Fibroblast of skin of back (primary cell): ENCODE data around the gene HNMT.
"Not testable (repeated sequence)": the region's sequence is repeated elsewhere in the genome, so short reads cannot be mapped to it uniquely, and the experiment has no call there.

Experiments
- DNase-seq: peaks from one replicate; pipeline ENCODE4 v3.0.0-alpha.2; 2013

HNMT gene

DNA sequence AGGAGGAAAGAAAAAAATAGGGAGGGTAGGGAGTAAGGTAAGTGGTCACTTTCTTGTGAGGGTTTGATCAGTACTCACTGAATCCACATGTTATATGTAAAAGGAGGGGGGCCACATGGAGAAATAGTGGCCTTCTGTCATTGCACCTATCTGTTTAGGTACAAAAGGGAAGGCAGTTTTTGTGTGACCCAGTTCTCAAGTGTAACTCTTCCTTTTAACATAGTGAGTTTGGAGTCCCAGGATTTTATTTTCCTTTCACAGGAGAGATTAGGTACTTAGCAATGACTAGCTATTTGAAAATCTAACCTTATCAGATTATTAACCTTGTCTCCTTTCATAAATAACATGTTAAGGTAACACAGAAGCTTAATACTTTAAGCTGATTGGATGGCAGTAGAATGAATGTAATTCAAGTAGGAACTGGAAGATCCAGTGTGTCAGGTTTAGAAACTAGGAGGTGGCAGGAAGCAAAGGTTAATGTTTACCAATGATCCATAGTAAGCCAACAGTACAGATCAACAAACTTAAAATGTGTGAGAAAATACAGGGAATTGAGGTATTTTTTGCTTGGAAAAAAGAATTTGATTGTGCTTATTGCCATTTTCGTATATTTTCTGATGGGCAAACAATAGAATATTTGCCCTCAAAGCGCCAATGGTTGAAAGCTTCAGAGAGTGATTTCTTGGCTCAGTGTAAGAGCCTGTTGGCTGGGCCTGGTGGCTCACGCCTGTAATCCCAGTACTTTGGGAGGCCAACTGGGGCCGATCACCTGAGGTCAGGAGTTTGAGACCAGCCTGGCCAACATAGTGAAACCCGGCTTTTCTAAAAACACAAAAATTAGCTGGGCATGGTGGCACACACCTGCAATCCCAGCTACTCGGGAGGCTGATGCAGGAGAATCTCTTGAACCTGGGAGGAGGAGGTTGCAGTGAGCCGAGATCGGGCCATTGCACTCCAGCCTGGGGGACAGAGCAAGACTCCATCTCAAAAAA is 11.3 kb downstream of the HNMT start:
- no peak for DNase-seq

DNA sequence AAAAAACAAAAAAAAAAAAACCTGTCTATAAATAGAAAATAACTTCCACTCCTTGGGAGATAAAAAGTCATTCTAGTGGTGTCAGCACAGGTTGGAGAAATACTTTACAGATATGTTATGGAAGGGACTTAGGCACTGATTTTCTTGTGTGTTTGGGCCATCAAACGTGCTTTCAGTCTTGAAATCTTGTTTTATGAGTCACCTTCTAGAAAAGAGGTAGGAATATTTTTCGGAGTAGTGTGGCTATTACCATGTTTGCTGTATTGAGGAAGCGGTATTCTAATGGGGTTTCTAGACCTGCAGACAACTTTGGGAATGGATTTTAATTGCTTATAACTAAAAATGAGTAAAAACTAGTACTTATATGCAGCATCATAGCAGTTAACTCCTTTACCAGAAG is 12.0 kb downstream of the HNMT start:
- DNase-seq, result no peak

GRCh38 chr2:137977790-137978189 is 13.5 kb downstream of the HNMT start:
- no peak for DNase-seq

DNA sequence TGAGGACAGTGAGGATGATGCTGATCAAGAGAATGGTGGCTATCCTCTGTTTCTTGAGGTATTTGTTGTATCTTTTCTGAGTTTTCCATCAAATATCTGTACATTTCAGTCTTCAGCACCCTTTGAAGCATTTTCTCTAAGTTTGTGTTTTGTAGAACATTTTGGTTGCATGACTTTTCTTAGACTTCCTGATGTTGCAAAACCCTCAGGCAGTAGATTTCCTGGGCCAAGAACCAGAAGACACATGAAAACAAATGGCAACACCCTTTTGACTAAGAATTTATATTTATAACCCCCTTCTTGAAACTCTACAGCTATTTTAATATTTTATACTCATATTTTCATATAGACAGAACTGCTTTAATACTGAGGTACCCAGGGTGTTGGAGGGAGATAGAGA is 16.2 kb downstream of the HNMT start:
- no peak for DNase-seq

GRCh38 chr2:137981112-137981656 is 16.9 kb downstream of the HNMT start:
- no peak for DNase-seq

DNA sequence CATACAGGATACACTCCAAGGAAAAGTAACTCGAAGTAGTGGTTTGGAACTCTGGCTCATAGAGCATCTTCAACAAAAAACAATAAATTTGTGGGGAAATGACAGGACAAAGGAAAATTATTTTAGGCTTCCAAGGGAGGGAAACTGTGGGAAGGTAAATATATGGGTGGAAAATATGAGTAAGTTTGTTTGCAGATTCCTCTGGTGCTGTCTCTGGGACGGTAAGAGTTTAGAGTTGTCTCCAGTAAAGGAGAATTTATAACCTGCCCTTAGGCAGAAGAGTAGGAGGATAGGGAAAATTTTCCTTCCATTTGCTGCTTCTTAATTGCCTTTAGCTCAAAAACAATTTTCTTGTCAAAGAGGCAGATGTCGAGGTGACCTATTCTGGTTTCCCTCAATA is 19.3 kb downstream of the HNMT start:
- DNase-seq, result no peak

DNA sequence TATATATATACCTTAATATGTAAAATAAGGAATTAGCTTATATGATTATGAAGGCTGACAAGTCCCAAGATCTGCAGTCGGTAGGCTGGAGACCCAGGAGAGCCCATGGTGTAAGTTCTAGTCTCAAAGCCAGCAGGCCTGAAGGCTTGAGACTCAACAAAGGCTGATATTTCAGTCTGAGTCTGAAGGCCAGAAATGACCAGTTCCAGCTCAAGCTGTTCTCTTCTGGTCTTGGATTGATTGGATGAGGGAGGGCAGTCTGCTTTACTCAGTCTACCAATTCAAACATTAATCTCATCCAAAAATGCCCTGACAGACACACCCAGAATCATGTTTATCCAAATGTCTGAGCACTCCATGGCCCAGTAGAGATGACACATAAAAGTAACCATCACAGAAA is 22.0 kb downstream of the HNMT start:
- DNase-seq, result no peak

- no peak for DNase-seq
These were observed 22.7 kb downstream of the HNMT start for GRCh38 chr2:137987011-137987410.

- no peak for DNase-seq
These were observed 26.8 kb downstream of the HNMT start for GRCh38 chr2:137991078-137991477.

- no peak for DNase-seq
These were observed 27.9 kb downstream of the HNMT start for GRCh38 chr2:137992039-137992646.

DNA sequence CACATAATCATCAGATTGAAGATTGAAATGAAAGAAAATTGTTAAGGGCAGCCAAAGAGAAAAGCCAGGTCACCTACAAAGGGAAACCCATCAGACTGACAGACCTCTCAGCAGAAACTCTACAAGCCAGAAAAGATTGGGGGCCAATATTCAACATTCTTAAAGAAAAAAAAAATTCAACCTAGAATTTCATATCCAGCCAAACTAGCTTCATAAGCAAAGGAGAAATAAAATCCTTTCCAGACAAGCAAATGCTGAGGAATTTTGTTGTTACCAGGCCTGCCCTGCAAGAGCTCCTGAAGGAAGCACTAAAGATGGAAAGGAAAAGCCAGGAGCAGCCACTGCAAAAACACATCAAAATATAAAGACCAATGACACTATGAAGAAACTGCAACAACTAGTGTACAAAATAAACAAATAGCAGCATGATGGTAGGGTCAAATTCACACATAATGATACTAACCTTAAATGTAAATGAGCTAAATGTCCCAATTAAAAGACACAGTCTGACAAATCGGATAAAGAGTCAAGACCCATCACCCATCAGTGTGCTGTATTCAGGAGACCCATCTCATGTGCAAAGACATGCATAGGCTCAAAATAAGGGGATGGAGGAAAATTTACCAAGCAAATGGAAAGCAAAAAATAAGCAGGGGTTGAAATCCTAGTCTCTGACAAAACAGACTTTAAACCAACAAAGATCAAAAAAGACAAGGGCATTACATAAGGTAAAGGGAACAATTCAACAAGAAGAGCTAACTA is 29.6 kb downstream of the HNMT start:
- DNase-seq, result not testable (repeated sequence)

DNA sequence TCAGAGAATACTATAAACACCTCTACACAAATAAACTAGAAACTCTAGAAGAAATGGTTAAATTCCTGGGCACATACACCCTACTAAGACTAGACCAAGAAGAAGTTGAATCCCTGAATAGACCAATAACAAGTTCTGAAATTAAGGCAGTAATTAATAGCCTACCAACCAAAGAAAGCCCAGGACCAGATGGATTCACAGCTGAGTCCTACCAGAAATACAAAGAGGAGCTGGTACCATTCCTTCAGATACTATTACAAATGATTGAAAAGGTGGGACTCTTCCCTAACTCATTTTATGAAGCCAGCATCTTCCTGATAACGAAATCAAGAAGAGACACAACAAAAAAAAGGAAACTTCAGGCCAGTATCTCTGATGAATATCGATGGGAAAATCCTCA is 31.1 kb downstream of the HNMT start:
- not testable (repeated sequence) for DNase-seq

DNA sequence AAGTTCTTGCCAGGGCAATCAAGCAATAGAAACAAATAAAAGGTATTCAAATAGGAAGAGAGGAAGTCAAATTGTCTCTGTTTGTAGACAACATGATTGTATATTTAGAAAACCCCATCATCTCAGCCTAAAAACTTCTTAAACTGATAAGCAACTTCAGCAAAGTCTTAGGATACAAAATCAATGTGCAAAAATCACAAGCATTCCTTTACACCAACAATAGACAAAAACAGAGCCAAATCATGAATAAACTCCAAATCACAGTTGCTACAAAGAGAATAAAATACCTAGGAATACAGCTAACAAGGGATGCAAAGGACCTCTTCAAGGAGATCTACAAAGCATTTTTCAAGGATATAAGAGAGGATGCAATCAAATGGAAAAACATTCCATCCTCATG is 31.9 kb downstream of the HNMT start:
- DNase-seq, result not testable (repeated sequence)

GRCh38 chr2:137997733-137998132 is 33.5 kb downstream of the HNMT start:
- DNase-seq, result no peak

GRCh38 chr2:137998503-137998902 is 34.2 kb downstream of the HNMT start:
- no peak for DNase-seq

GRCh38 chr2:137999273-137999672 is 35.0 kb downstream of the HNMT start:
- DNase-seq, result no peak

GRCh38 chr2:138000009-138000408 is 35.7 kb downstream of the HNMT start:
- DNase-seq, result no peak

DNA sequence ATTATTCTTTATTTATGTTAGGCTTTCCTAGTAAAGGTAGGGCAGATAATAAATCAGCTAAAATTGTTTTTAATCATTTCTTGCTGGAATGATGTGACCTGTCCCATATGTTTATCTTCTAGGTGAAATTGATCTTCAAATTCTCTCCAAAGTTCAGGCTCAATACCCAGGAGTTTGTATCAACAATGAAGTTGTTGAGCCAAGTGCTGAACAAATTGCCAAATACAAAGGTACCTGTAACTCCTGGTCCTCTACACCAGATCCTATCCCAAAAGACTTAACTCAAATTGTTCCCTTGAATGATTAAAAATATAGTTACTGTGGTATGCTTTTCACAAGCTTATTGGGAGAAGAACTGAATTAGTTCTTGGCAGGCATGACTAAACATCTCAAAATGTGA is 36.5 kb downstream of the HNMT start:
- DNase-seq, result no peak

DNA sequence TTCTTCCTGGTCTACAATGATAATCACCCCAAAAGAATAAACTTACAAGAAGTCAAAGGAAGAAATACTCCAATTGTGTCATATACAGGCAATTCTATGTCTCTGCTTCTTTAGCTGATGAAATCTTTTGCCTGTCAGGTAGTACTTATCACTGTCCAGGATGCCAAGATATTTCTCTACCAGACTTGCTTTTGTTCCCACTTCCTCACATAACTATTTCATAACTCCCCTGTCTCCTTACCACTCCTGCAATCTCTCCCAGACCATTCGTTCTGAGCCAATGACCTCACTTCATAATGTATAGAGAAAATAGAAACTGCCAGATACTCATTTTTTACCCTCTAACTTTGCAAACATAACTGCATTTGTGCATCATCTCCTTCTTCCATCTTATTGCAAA is 39.1 kb downstream of the HNMT start:
- DNase-seq, result no peak

DNA sequence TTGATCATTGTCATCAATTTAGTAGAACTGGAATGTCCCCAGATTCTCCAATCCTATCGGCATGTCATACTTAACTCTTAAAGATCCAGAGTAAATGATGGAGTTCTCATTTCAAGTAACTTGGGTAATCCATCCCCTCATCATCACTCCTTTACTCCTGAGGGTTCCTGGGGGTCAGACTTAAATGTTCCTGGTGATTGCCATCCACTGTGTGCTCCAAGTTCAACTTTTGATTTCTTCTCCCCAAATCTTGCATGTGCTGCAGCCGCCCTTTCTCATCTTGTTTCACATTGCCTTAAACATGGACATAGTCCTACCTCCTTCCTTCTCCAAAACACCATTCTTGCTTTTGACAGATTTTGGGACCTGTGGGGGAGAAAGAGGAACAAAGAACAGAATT is 43.2 kb downstream of the HNMT start:
- no peak for DNase-seq

- no peak for DNase-seq
These were observed 45.3 kb downstream of the HNMT start for GRCh38 chr2:138009622-138010021.

GRCh38 chr2:138010890-138011289 is 46.6 kb downstream of the HNMT start:
- DNase-seq, result no peak

GRCh38 chr2:138012082-138012481 is 47.8 kb downstream of the HNMT start:
- no peak for DNase-seq
